DND-41 (cell line): Measurements from ENCODE around the gene MVB12B.

Experiments used
- ATAC-seq: fragments of 200-7000 bp; cut with Tn5 transposase; 3 replicates; pipeline ENCODE4 v1.9.1; 2021; ENCODE audit warnings: low read depth; ENCODE audit not compliant: insufficient read depth
- DNase-seq: peaks from one replicate; pipeline ENCODE4 v3.0.0-alpha.2; 2020
- H2AFZ ChIP-seq: 2 replicates; pipeline ENCODE4 v1.6.0; 2012; ENCODE audit warnings: low read depth, low read length
- H3K27ac ChIP-seq: 2 replicates; pipeline ENCODE4 v1.5.1; 2012; ENCODE audit warnings: low read length, inconsistent platforms
- H3K27me3 ChIP-seq: fragments of 200-600 bp; sonication (generic); 2 replicates; pipeline ENCODE4 v1.6.0; 2012; ENCODE audit warnings: low read length, mild to moderate bottlenecking, inconsistent platforms; ENCODE audit not compliant: insufficient read depth, poor library complexity
- H3K36me3 ChIP-seq: 2 replicates; pipeline ENCODE4 v1.5.1; 2012; ENCODE audit warnings: low read length, inconsistent platforms; ENCODE audit not compliant: insufficient read depth
- H3K4me1 ChIP-seq: 2 replicates; pipeline ENCODE4 v1.5.1; 2012; ENCODE audit warnings: mild to moderate bottlenecking, low read length; ENCODE audit not compliant: insufficient read depth
- H3K4me2 ChIP-seq: 2 replicates; pipeline ENCODE4 v1.6.0; 2012; ENCODE audit warnings: mild to moderate bottlenecking, moderate library complexity, low read length, inconsistent platforms; ENCODE audit not compliant: insufficient read depth
- H3K4me3 ChIP-seq, 2 experiments: fragments of 200-600 bp in 1 of 2; shearing (Covaris generic) in 1 of 2; 2 replicates each; pipeline ENCODE4 v1.5.1; 2012 to 2016; ENCODE audit warnings: inconsistent platforms in 2 of 2, low read length in 2 of 2, mild to moderate bottlenecking in 2 of 2, low read depth in 1 of 2, moderate library complexity in 1 of 2
- H3K79me2 ChIP-seq: 2 replicates; pipeline ENCODE4 v1.6.0; 2012; ENCODE audit warnings: low read length, inconsistent platforms; ENCODE audit not compliant: insufficient read depth
- H3K9ac ChIP-seq: 2 replicates; pipeline ENCODE4 v1.6.0; 2012; ENCODE audit warnings: low read depth, mild to moderate bottlenecking, inconsistent platforms, low read length, moderate library complexity
- H3K9me3 ChIP-seq: 2 replicates; pipeline ENCODE4 v1.5.1; 2012; ENCODE audit warnings: low read length, moderate library complexity, mild to moderate bottlenecking, inconsistent platforms; ENCODE audit not compliant: insufficient read depth, severe bottlenecking
- H4K20me1 ChIP-seq: 2 replicates; pipeline ENCODE4 v1.6.0; 2012; ENCODE audit warnings: low read length; ENCODE audit not compliant: insufficient read depth
- CTCF ChIP-seq: IDR thresholded peaks from 2 replicates; pipeline ENCODE4 v1.5.1; 2012; ENCODE audit warnings: borderline replicate concordance, low read length, moderate library complexity, mild to moderate bottlenecking; ENCODE audit not compliant: poor library complexity, severe bottlenecking; ENCODE audit errors: extremely low read depth
- EZH2 ChIP-seq: IDR thresholded peaks from 3 replicates; pipeline ENCODE4 v1.6.1; 2012; ENCODE audit warnings: borderline replicate concordance, low read depth, mild to moderate bottlenecking, moderate library complexity, low read length, inconsistent platforms; ENCODE audit not compliant: severe bottlenecking

The MVB12B gene

GRCh38 chr9:126361810-126362238, 35.2 kb downstream of the MVB12B start:
- ATAC-seq: no peak
- H3K79me2 ChIP-seq: no peaks in the 10 kb centered on the region
- H3K9ac ChIP-seq: no peak overlapping the region
- no peak overlapping the region for H2AFZ ChIP-seq
- H3K4me2 ChIP-seq: no peak overlapping the region
- no peak for DNase-seq
- H3K36me3 ChIP-seq: no peaks in the 10 kb centered on the region
- H3K4me3 ChIP-seq: no peak overlapping the region
- no peak for TF ChIP-seq EZH2
- TF ChIP-seq CTCF: no peak
- H3K27me3 ChIP-seq: no peaks in the 10 kb centered on the region
- H3K4me1 ChIP-seq: no peaks in the 10 kb centered on the region
- H3K27ac ChIP-seq: no peak overlapping the region
- peaks cover 11% of the 10 kb centered on the region for H3K9me3 ChIP-seq
- no peaks in the 10 kb centered on the region for H4K20me1 ChIP-seq

GRCh38 chr9:126363250-126363649, 36.6 kb downstream of the MVB12B start:
- ATAC-seq: no peak
- H3K79me2 ChIP-seq: no peaks in the 10 kb centered on the region

GRCh38 chr9:126363847-126364671, 37.4 kb downstream of the MVB12B start:
- DNase-seq (no peak), ATAC-seq (no peak)
- Histone ChIP-seq H4K20me1 (peaks cover 8% of the 10 kb centered on the region; the same call in 1 of the 2 replicates), H3K4me2 (no peak overlapping the region), H3K4me3 (no peak overlapping the region), H3K79me2 (no peaks in the 10 kb centered on the region), H3K27me3 (no peaks in the 10 kb centered on the region), H3K36me3 (no peaks in the 10 kb centered on the region), H3K9ac (no peak overlapping the region), H3K27ac (no peak overlapping the region), H2AFZ (no peak overlapping the region), H3K9me3 (peaks cover 11% of the 10 kb centered on the region), H3K4me1 (no peaks in the 10 kb centered on the region)
- TF ChIP-seq EZH2 (no peak), CTCF (no peak)

More at GRCh38 chr9:126363250-126363649, 36.6 kb downstream of the MVB12B start:
- Histone ChIP-seq H3K4me1 (no peaks in the 10 kb centered on the region), H3K9ac (no peak overlapping the region), H3K36me3 (no peaks in the 10 kb centered on the region), H3K4me3 (no peak overlapping the region), H3K9me3 (peaks cover 11% of the 10 kb centered on the region), H3K27me3 (no peaks in the 10 kb centered on the region), H3K27ac (no peak overlapping the region), H4K20me1 (peaks cover 8% of the 10 kb centered on the region; the same call in 1 of the 2 replicates), H3K4me2 (no peak overlapping the region), H2AFZ (no peak overlapping the region)
- TF ChIP-seq CTCF (no peak), EZH2 (no peak)
- no peak for DNase-seq

- no peak for TF ChIP-seq CTCF
- TF ChIP-seq EZH2: no peak
- no peak overlapping the region for H3K9ac ChIP-seq
- H3K27ac ChIP-seq: no peak overlapping the region
- no peaks in the 10 kb centered on the region for H3K79me2 ChIP-seq
- no peak overlapping the region for H3K4me2 ChIP-seq
- no peak overlapping the region for H2AFZ ChIP-seq
- H3K4me1 ChIP-seq: no peaks in the 10 kb centered on the region
- H3K9me3 ChIP-seq: peaks cover 11% of the 10 kb centered on the region
- H3K27me3 ChIP-seq: no peaks in the 10 kb centered on the region
- H3K4me3 ChIP-seq: no peak overlapping the region
- H3K36me3 ChIP-seq: no peaks in the 10 kb centered on the region
- H4K20me1 ChIP-seq: peaks cover 8% of the 10 kb centered on the region; the same call in 1 of the 2 replicates
- ATAC-seq: no peak
- no peak for DNase-seq
These were observed 39.2 kb downstream of the MVB12B start for GRCh38 chr9:126365780-126366179.
